Glomerular visceral epithelial cell (primary cell): ENCODE results near the gene PDCL2.
"Not testable (repeated sequence)": the region's sequence is repeated elsewhere in the genome, so short reads cannot be mapped to it uniquely, and the experiment has no call there.

ENCODE experiments used
- DNase-seq: peaks from one replicate; pipeline ENCODE4 v3.0.0-alpha.2; 2016; ENCODE audit errors: extremely low spot score

Gene PDCL2

GRCh38 chr4:55588160-55588559 is 3.9 kb downstream of the PDCL2 start:
- no peak for DNase-seq

- DNase-seq: not testable (repeated sequence)
These were observed 9.3 kb downstream of the PDCL2 start for GRCh38 chr4:55582773-55583172.

DNA sequence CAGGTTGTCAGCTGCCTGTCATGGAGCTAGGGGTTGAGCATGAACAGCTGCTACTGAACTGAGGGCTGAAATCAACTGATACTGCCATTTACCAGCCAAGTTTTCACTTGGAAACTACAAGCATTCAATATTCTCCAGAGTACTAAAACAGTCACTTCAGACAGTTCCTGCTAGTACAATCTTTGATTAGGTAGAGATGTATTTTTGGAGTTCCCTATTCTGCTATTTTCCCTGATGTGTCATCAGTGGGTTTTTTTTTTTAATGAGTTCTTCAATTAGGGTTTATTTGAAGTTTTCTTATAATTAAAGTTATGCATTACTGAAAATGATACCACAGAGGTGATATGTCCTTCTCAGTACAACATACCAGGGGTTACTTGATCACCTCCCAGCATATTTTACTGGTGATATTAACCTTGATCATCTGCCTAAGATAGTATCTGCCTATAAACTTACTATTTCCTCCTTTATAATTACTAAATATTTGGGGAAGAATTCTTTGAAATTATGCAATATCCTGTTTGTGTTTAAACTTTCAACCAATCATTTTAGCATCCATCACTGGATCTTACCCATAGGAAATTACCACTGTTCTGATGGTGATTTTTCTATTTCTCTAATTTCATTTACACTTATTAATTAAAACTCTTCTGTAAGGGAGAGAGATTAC is 13.6 kb downstream of the PDCL2 start:
- no peak for DNase-seq

DNA sequence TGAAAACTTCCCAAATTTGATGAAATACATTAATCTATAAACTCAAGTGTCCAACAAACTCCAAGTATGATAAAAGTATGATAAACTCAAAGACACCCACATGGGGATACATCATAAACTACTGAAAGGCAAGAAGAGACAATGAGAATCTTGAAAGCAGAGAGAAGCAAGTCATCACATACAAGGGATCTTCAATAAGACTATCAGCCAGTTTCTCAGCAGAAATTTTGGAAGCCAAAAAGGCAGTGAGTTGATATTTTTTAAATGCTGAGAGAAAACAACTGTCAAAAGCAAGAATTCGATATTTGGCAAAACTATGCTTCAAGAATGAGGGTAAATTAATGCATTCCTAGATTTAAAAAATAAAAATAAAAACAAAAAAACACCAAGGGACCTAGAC is 16.5 kb downstream of the PDCL2 start:
- no peak for DNase-seq

DNA sequence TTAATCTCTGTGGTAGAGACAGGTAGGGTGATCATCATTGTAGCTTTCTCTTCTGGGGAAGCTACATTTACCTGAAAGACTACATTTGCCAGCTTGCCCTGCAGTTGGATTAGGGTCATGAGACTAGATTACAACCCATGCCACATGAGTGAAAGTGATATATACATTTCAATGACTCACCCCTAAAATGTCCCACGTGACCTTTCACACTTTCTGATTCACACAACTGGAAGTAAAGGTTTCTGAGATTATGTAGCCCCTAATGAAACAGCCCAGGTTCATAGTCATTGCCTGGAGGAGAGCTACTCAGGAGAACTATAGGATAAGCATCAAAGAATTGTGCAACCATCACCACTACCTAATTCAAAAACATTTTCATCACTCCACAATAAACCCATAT is 17.8 kb downstream of the PDCL2 start:
- no peak for DNase-seq

DNA sequence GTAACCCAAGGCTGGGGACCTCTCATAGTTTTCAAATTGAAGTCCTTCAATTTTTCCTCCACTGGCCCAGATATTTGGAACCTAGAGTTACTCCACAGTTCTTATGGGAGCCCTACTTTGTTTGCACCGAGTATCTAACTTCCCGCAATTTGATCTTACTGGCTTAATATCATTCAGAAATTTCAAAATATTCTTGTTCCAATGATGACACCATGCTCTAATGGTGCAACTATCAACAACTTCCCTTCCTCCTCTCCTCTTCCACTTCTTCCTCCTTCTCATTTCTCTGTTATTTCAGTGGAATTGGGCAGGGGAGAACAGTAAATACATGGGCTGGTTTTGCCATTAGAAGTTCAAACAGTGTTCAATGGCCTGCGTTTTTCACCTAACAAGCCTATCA is 20.2 kb downstream of the PDCL2 start:
- DNase-seq: no peak

- no peak for DNase-seq
These were observed 23.0 kb downstream of the PDCL2 start for GRCh38 chr4:55568905-55569504.

GRCh38 chr4:55561889-55562288 is 30.2 kb downstream of the PDCL2 start:
- DNase-seq: no peak

DNA sequence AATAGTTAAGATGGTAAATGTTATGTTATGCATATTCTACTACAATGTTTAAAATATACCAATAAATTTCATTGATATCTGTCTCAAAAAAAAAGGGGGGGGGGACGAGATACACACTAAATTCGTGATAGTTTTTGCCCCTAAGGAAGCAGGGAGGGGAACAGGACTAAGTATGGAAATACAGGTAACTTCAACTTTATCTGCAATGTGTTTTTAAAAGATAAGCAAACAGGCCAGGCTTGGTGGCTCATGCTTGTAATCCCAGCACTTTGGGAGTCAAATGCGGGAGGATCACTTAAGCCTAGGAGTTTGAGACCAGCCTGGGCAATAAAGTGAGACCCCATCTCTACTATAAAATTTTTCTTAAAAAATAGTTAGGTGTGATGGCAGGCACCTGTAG is 31.9 kb downstream of the PDCL2 start:
- DNase-seq: no peak

DNA sequence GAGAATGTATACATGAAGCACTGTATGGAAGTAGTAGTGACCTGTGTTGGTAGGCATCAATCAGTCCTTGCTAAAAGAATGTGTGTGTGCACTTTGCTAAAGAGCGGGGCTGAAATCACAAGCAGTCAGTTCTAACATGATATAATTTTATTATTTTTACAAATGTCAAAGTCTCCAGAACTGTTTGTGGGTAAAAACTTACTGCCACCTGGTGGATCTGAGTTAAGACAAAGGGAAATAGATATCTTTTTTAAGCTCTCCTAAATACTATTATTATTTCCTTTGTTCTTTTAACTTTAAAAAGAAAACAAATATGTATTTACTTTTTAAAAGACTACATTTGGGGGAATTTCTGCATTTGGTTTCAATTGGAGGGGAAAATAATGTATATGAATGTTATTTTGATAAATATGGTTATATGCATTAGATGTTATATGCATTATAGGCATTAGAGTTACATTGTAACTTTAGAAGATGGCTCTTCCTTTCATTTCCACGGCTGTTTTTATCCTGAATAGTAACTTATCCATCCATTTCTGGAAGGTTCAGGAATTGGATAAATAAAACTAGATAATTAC is 37.5 kb downstream of the PDCL2 start:
- peak; percentile 43 for DNase-seq

DNA sequence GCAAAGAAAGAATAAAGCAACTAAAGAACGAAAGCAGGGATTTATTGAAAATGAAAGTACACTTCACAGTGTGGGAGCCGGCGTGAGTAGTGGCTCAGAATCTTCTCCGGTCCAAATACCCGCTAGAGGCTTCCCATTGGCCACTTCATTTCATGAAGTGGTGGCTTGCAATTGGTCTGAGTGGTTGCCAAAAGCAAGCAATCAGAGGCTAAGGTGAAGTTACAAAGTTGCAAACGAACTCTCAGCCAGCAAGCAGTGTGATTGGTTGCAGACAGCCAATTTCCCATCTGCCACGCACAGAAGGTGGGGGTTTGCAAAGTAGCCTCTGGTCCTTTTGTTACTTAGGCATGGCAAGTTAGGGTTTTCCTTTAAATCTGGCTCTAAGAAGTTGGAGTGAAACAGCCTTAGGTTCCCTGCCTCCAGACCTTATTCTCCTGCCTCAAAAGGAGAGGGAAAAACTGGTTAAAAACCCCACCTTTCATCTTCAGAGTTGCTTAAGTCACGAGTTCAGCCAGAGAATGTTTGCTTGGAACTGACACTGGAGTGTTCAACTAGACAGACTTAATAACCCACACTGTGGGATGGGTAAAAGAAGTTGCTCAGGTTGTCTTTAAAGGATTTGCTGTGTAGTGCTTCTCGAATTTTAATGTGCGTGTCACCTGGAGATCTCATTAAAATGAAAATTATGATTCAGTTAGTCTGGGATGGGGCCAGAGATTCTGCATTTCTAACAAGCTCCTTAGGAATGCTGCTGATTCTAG is 38.4 kb downstream of the PDCL2 start:
- DNase-seq: no peak

- not testable (repeated sequence) for DNase-seq
These were observed 40.1 kb downstream of the PDCL2 start for GRCh38 chr4:55551964-55552363.

DNA sequence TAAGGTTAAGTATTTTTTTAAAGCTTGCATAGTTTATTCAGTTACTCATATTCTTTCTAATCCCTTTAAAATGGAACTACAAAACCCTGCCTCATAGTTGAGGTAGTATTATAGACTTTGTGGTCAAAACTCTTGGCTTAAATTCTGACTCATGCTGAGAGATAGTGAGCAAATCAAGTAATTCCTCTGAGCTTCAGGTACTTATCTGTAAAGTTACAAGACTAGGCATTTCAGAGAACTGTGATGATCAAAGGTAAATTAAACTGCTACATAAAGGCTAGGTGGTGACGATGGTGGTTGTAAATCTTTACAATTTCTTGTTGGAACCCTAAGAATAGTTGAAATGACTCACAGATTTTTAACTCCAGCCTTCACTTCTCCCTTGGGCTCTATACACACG is 42.2 kb downstream of the PDCL2 start:
- peak; percentile 74 for DNase-seq

- DNase-seq: no peak
These were observed 44.1 kb downstream of the PDCL2 start for GRCh38 chr4:55547918-55548317.

DNA sequence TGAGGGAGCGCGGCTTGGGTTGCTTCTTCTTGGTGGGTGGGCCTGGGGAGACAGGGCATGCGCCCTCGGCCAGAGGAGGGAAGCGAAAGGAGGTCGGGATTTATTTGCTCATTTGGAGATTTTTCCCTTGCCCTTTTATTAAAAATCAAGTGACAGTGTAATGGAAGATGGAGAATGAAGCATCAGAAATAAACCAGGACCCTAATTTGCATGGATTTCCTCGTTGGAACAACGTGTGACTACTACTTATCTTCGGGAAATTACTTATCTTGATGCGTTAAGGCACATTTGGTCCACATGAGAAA is 44.6 kb downstream of the PDCL2 start:
- DNase-seq: no peak

DNA sequence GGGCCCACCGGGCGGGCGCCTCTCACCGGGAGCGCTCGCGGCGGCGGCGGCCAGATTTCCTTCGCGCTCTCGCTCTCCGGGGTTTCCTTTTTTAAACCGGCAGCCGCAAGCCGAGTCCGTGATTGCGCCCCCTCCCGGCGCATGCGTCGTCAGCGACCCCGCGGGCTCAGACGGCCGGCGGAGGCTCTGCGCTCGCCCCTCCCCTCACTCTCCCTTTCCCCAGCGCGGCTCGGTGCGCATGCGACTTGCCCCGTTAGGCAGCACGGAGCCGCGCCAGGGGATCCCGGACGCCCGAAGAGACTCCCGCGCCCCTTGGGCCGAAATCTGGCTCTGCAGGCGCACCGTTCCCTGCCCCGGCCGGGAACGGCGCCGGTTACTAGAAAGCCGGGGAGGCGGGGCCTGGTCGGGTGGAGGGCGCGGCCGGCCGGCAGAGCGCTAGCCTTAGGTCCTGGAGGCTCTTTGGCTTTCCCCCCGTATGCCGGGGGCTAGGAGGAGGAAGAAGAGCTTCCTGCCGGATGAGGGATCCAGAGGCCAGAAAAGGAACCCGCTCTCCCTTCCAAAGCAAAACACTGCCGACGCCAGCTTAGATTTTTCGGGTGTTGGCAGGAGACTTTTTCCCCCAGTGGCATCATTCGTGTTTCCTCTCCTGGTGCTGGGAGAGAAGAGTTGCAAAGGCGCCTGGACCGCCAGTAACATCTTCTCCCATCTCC is 45.1 kb downstream of the PDCL2 start, which contains the start of gene CLOCK:
CLOCK (minus strand) TSS at position 154 of the 710 bp plus-strand sequence. CDS start 64,124 bp downstream, outside the sequence.
- peak; percentile 87 for DNase-seq

DNA sequence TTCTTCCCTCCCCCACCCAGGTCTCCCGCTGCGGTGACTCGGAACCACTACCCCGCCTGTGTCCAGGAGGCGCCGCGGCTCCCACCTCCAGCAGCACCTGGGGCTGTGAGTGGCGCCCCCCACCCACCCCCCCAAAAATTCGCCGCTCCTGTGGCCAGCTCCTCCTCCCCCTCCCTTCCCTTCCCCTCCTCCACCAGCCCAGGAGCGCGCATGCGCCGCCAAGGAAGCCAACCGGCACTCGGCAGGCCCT is 45.6 kb downstream of the PDCL2 start:
- no peak for DNase-seq

DNA sequence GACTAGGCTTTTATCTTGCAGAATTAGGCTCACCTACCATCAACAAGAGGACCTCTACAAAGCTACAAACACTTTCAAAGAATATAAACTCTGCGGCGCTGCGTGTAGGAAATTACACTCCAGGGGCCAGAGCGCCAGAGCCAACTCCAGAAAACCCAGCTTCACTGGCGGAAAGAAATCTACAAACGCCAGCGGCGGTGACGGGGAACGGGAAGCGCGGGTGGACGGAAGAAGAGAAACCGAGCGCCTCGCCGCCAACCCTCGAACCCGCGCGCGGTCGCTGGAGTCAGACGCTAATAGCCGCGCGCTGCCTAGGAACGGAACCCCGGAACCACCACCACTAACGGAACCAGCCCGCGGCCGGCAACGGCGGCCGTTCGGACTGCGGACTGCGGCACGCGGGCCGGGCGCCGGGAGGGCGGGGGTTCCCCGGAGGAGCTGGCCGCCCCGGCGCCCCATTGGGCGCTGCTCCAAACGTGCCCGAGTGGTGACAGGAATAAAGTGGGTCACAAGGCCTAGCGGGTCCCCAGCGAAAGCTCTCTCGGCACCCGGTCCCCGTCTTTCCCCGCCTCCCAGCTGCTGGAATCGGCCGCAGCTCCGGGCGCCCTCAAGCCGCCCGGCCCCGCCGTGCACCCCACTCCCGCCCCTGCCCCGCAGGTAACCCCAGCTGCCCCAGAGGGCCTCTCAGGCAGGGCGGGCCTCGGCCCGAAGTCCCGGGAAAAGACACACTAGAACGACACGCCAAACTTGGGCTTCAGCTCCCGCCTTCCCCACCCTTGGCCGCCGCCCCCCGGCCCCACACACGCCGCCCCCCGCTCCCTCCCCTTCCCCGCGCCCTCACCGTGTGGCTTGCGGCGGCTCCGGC is 46.2 kb downstream of the PDCL2 start:
- peak; percentile 85 for DNase-seq

- peak; percentile 30 for DNase-seq
These were observed 46.9 kb downstream of the PDCL2 start for GRCh38 chr4:55545151-55545550.

GRCh38 chr4:55543858-55544257 is 48.2 kb downstream of the PDCL2 start:
- peak; percentile 18 for DNase-seq

DNA sequence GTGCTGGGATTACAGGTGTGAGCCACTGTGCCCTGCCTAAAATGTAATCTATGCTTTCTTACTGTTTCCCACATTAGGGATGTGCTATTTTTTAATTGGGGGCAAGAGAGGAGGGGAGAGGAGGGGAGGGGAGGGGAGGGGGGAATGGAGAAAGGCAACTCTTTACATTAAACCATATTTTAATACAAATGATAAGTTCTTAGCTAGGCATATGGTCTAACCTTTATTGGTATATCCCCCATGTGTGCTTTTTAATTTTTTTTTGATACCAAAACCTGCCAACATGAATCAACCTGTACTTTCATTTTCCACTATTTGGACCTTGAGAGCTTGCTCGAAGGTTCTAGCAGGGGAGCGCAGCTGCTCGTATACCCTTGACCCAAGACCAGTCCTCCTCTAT is 51.8 kb downstream of the PDCL2 start:
- no peak for DNase-seq
